Neuronal stem cell (in vitro differentiated cells): ENCODE data around the gene KLF9.

ENCODE experiments used
- DNase-seq: peaks from one replicate; pipeline ENCODE4 v3.0.0-alpha.2; 2013; ENCODE audit warnings: low spot score
- H2AFZ ChIP-seq: one replicate; pipeline ENCODE4 v1.6.1; 2013; ENCODE audit warnings: mild to moderate bottlenecking, low read length, inconsistent platforms
- H2AK5ac ChIP-seq: 2 replicates; pipeline ENCODE4 v1.6.1; 2013; ENCODE audit warnings: low read depth, mild to moderate bottlenecking, inconsistent platforms, low read length, moderate library complexity, mixed read lengths
- H2BK120ac ChIP-seq: 2 replicates; pipeline ENCODE4 v1.6.1; 2013; ENCODE audit warnings: low read depth, mild to moderate bottlenecking, inconsistent platforms, low read length, moderate library complexity, mixed read lengths
- H2BK12ac ChIP-seq: one replicate; pipeline ENCODE4 v1.6.1; 2013; ENCODE audit warnings: low read length, inconsistent platforms
- H2BK15ac ChIP-seq: 2 replicates; pipeline ENCODE4 v1.6.1; 2013; ENCODE audit warnings: mild to moderate bottlenecking, low read length, inconsistent platforms, mixed read lengths
- H2BK5ac ChIP-seq: one replicate; pipeline ENCODE4 v1.6.1; 2013; ENCODE audit warnings: inconsistent platforms, mild to moderate bottlenecking, low read length, moderate library complexity
- H3K14ac ChIP-seq: one replicate; pipeline ENCODE4 v1.6.1; 2013; ENCODE audit warnings: low read length, inconsistent platforms
- H3K18ac ChIP-seq: 2 replicates; pipeline ENCODE4 v1.6.1; 2013; ENCODE audit warnings: low read length, inconsistent platforms
- H3K23ac ChIP-seq: 2 replicates; pipeline ENCODE4 v1.6.1; 2013; ENCODE audit warnings: low read depth, mild to moderate bottlenecking, mixed read lengths, low read length, inconsistent platforms; ENCODE audit not compliant: poor library complexity
- H3K27ac ChIP-seq: replicated peaks from 3 replicates; pipeline ENCODE4 v1.5.1; 2013; ENCODE audit warnings: low read length, inconsistent platforms
- H3K27me3 ChIP-seq, 3 experiments: 2 replicates each; pipeline ENCODE4 v1.6.1; 2013; ENCODE audit warnings: low read length in 3 of 3, mild to moderate bottlenecking in 2 of 3, inconsistent platforms in 1 of 3, low read depth in 1 of 3, mixed read lengths in 1 of 3, moderate library complexity in 1 of 3; ENCODE audit not compliant: control insufficient read depth in 3 of 3, insufficient read depth in 3 of 3
- H3K36me3 ChIP-seq, 2 donors: replicated peaks in 1 of 2; 2 replicates each; pipeline ENCODE4 v1.6.1; 2013; ENCODE audit warnings: low read length in 2 of 2; ENCODE audit not compliant: control insufficient read depth in 2 of 2, insufficient read depth in 2 of 2
- H3K4ac ChIP-seq: 2 replicates; pipeline ENCODE4 v1.6.1; 2013; ENCODE audit warnings: inconsistent platforms, mild to moderate bottlenecking, low read length, moderate library complexity
- H3K4me1 ChIP-seq, 2 donors: 1 replicate in 1 of 2; 2 replicates in 1 of 2; pipeline ENCODE4 v1.6.1; 2013; ENCODE audit warnings: low read length in 2 of 2, low read depth in 1 of 2; ENCODE audit not compliant: control insufficient read depth in 2 of 2, insufficient read depth in 1 of 2
- H3K4me2 ChIP-seq: one replicate; pipeline ENCODE4 v1.6.1; 2013; ENCODE audit warnings: mild to moderate bottlenecking, low read length, inconsistent platforms; ENCODE audit not compliant: insufficient read depth, poor library complexity, severe bottlenecking
- H3K4me3 ChIP-seq, 2 donors: 2 replicates each; pipeline ENCODE4 v1.5.1; 2013; ENCODE audit warnings: low read length in 2 of 2, mild to moderate bottlenecking in 2 of 2, inconsistent platforms in 1 of 2, moderate library complexity in 1 of 2
- H3K79me1 ChIP-seq: one replicate; pipeline ENCODE4 v1.6.1; 2013; ENCODE audit warnings: low read depth, mild to moderate bottlenecking, inconsistent platforms, low read length, moderate library complexity
- H3K9ac ChIP-seq: one replicate; pipeline ENCODE4 v1.6.1; 2013; ENCODE audit warnings: mild to moderate bottlenecking, low read depth, low read length, inconsistent platforms; ENCODE audit not compliant: poor library complexity
- H3K9me3 ChIP-seq, 2 donors: replicated peaks in 1 of 2; 2 replicates each; pipeline versions ENCODE3 to v1.6.1; 2013; ENCODE audit warnings: low read length in 2 of 2, mild to moderate bottlenecking in 2 of 2, inconsistent platforms in 1 of 2, low read depth in 1 of 2, mixed read lengths in 1 of 2, moderate library complexity in 1 of 2; ENCODE audit not compliant: control insufficient read depth in 2 of 2, insufficient read depth in 1 of 2
- H4K8ac ChIP-seq: one replicate; pipeline ENCODE4 v1.6.1; 2013; ENCODE audit warnings: low read depth, mild to moderate bottlenecking, inconsistent platforms, low read length, moderate library complexity
- H4K91ac ChIP-seq: one replicate; pipeline ENCODE4 v1.6.1; 2013; ENCODE audit warnings: low read length, low read depth, mild to moderate bottlenecking, inconsistent platforms; ENCODE audit not compliant: poor library complexity
- WGBS, 2 donors: extraction: QIAGEN DNeasy Blood & Tissue Kit; methylation state at CpG; one replicate each; pipeline ENCODE4 v1.1.7; 2013; ENCODE audit warnings: missing lambda C conversion rate in 2 of 2, mixed read lengths in 1 of 2; ENCODE audit not compliant: insufficient read length in 2 of 2, insufficient replicate concordance in 1 of 2; ENCODE audit errors: extremely low coverage in 2 of 2; 5-methylcytosine and 5-hydroxymethylcytosine counted together

The KLF9 gene

GRCh38 chr9:70404261-70404660 is 10.2 kb downstream of the KLF9 start:
- no peak overlapping the region for H3K27ac ChIP-seq
- no CpG with 5 or more reads among the region's 2 CpGs for WGBS, 2 donors

GRCh38 chr9:70403618-70404025 is 10.8 kb downstream of the KLF9 start:
- Histone ChIP-seq H3K36me3 (no peaks in the 10 kb centered on the region), H4K91ac (no peak overlapping the region), H2AFZ (no peak overlapping the region), H3K27ac (no peak overlapping the region), H4K8ac (no peak overlapping the region), H3K79me1 (no peaks in the 10 kb centered on the region), H3K23ac (no peak overlapping the region), H3K4me2 (no peak overlapping the region), H3K27me3 (peaks cover 0 to 44% (median 0%) of the 10 kb centered on the region in 3 experiments), H2AK5ac (no peak overlapping the region), H3K14ac (no peak overlapping the region), H2BK120ac (no peak overlapping the region), H3K9me3 (no peaks in the 10 kb centered on the region), H3K9ac (no peak overlapping the region), H2BK12ac (no peak overlapping the region), H2BK15ac (no peak overlapping the region), H3K4ac (no peak overlapping the region), H2BK5ac (no peak overlapping the region), H3K4me3 (no peak overlapping the region), H3K4me1 (peaks cover 5 to 10% of the 10 kb centered on the region in 2 donors), H3K18ac (no peak overlapping the region)
- WGBS, 2 donors: no CpG with 5 or more reads among the region's 4 CpGs
- no peak for DNase-seq

More at GRCh38 chr9:70404261-70404660, 10.2 kb downstream of the KLF9 start:
- no peak overlapping the region for H3K9ac ChIP-seq
- no peak overlapping the region for H4K8ac ChIP-seq
- no peak overlapping the region for H2AK5ac ChIP-seq
- no peak overlapping the region for H3K4ac ChIP-seq
- no peak for DNase-seq
- H3K9me3 ChIP-seq: no peaks in the 10 kb centered on the region
- peak overlapping the region; percentile 28 for H3K18ac ChIP-seq
- peaks cover 5 to 10% of the 10 kb centered on the region in 2 donors for H3K4me1 ChIP-seq
- no peak overlapping the region for H3K4me3 ChIP-seq
- H3K4me2 ChIP-seq: no peak overlapping the region
- no peak overlapping the region for H3K14ac ChIP-seq
- H3K27me3 ChIP-seq: peaks cover 0 to 41% (median 0%) of the 10 kb centered on the region in 3 experiments
- no peak overlapping the region for H2AFZ ChIP-seq
- H3K23ac ChIP-seq: no peak overlapping the region
- H2BK5ac ChIP-seq: no peak overlapping the region
- H3K79me1 ChIP-seq: no peaks in the 10 kb centered on the region
- no peak overlapping the region for H4K91ac ChIP-seq
- no peak overlapping the region for H2BK120ac ChIP-seq
- H3K36me3 ChIP-seq: no peaks in the 10 kb centered on the region
- H2BK12ac ChIP-seq: no peak overlapping the region
- H2BK15ac ChIP-seq: no peak overlapping the region

GRCh38 chr9:70403166-70403565 is 11.3 kb downstream of the KLF9 start:
- Histone ChIP-seq H3K4me1 (peaks cover 5 to 10% of the 10 kb centered on the region in 2 donors), H3K4ac (no peak overlapping the region), H3K18ac (no peak overlapping the region), H2BK5ac (no peak overlapping the region), H3K27me3 (peaks cover 0 to 40% (median 0%) of the 10 kb centered on the region in 3 experiments), H3K14ac (no peak overlapping the region), H4K8ac (no peak overlapping the region), H3K79me1 (no peaks in the 10 kb centered on the region), H4K91ac (no peak overlapping the region), H3K27ac (no peak overlapping the region), H2BK12ac (no peak overlapping the region), H2AK5ac (no peak overlapping the region), H3K9ac (no peak overlapping the region), H2BK120ac (no peak overlapping the region), H3K4me3 (no peak overlapping the region), H2AFZ (no peak overlapping the region), H2BK15ac (no peak overlapping the region), H3K36me3 (no peaks in the 10 kb centered on the region), H3K4me2 (no peak overlapping the region), H3K23ac (no peak overlapping the region), H3K9me3 (no peaks in the 10 kb centered on the region)
- WGBS, 2 donors: no CpG with 5 or more reads among the region's 2 CpGs
- no peak for DNase-seq

- no peak overlapping the region for H3K4ac ChIP-seq
- no peaks in the 10 kb centered on the region for H3K79me1 ChIP-seq
- no peak overlapping the region for H3K4me2 ChIP-seq
- H2AFZ ChIP-seq: no peak overlapping the region
- H3K4me3 ChIP-seq: no peak overlapping the region
- no peak for DNase-seq
- no peak overlapping the region for H2BK15ac ChIP-seq
- no peak overlapping the region for H3K27ac ChIP-seq
- H4K91ac ChIP-seq: no peak overlapping the region
- H4K8ac ChIP-seq: no peak overlapping the region
- peaks cover 5 to 7% of the 10 kb centered on the region in 2 donors for H3K4me1 ChIP-seq
- no peaks in the 10 kb centered on the region for H3K36me3 ChIP-seq
- H3K18ac ChIP-seq: no peak overlapping the region
- no peaks in the 10 kb centered on the region for H3K9me3 ChIP-seq
- no peak overlapping the region for H2AK5ac ChIP-seq
- no peak overlapping the region for H3K9ac ChIP-seq
- no peak overlapping the region for H3K23ac ChIP-seq
- H2BK12ac ChIP-seq: no peak overlapping the region
- no peak overlapping the region for H2BK5ac ChIP-seq
- H3K27me3 ChIP-seq: peaks cover 0 to 41% (median 0%) of the 10 kb centered on the region in 3 experiments
- no peak overlapping the region for H3K14ac ChIP-seq
- H2BK120ac ChIP-seq: no peak overlapping the region
- no CpG with 5 or more reads among the region's 1 CpG for WGBS, 2 donors
These were observed 12.2 kb downstream of the KLF9 start for GRCh38 chr9:70402213-70402612.
